ENCODE results near the gene RASA3.

The RASA3 gene

DNA sequence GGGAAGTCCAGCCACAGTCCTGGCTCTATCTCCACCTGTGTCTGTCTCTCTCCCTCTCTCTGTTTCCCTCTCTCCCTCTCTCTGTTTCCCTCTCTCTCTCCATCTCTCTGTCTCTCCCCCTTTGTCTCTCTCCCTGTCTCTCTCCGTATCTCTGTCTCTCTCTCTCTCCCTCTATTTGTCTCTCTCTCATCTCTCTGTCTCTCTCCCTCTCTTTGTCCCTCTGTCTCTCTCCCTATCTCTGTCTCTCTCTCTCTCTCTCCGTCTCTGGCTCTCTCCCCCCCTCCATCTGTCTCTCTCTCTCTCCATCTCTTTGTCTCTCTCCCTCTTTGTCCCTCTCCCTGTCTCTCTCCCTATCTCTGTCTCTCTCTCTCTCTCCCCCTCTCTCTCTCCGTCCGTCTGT is 119.1 kb downstream of the RASA3 start:
- no peak overlapping the region for H3K9ac ChIP-seq (ENCODE audit: low read length)
- peaks cover 33% of the 10 kb centered on the region for H3K36me3 ChIP-seq (ENCODE audit: control insufficient read depth, insufficient read depth, low read length)
- H3K4me1 ChIP-seq (ENCODE audit: control insufficient read depth, insufficient read depth, low read length), result no peaks in the 10 kb centered on the region
- H3K27me3 ChIP-seq (ENCODE audit: control insufficient read depth, insufficient read depth, low read length), result no peaks in the 10 kb centered on the region; the same call in 1 of the 2 replicates
- no peaks in the 10 kb centered on the region for H3K9me3 ChIP-seq (ENCODE audit: control insufficient read depth, insufficient read depth, low read depth, low read length)
- no peak overlapping the region for H3K27ac ChIP-seq (ENCODE audit: low read depth, low read length)
- H3K4me3 ChIP-seq (ENCODE audit: low read depth, low read length), result no peak overlapping the region

DNA sequence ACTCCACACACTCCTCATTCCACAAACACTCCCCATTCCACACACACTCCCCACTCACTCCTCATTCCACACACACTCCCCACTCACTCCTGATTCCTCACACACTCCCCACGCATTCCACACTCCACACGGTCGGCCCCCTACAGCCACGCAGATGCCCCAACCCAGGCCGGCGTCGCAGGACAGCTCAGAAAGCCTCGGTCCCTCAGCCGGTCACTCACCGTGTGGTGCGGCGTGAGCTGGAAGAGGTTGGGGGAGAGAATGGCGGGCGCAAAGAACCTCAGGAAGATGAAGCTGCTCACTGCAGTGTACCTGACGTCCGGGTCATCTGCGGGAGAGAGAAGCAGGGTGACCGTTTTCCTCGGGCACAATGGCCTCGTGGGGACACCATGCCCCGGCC is 119.5 kb downstream of the RASA3 start:
- H3K27ac ChIP-seq (ENCODE audit: low read depth, low read length), result no peak overlapping the region
- no peaks in the 10 kb centered on the region; the same call in 1 of the 2 replicates for H3K27me3 ChIP-seq (ENCODE audit: control insufficient read depth, insufficient read depth, low read length)
- peaks cover 33% of the 10 kb centered on the region for H3K36me3 ChIP-seq (ENCODE audit: control insufficient read depth, insufficient read depth, low read length)
- H3K4me3 ChIP-seq (ENCODE audit: low read depth, low read length), result no peak overlapping the region
- no peaks in the 10 kb centered on the region for H3K9me3 ChIP-seq (ENCODE audit: control insufficient read depth, insufficient read depth, low read depth, low read length)
- no peak overlapping the region for H3K9ac ChIP-seq (ENCODE audit: low read length)
- no peaks in the 10 kb centered on the region for H3K4me1 ChIP-seq (ENCODE audit: control insufficient read depth, insufficient read depth, low read length)

DNA sequence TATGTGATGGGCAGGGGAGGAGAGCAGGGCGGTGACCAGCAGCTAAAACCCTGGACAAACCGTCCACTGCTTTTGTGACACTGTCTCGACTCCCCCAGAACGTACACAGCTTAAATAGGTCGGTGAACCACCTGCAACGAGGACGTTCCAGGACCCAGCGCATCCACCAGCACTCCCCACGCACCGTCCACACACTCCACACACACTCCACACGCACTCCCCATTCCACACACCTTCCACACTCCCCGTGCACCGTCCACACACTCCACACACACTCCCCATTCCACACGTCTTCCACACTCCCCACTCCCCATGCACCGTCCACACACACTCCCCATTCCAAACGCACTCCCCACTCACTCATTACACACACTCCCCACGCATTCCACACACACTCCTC is 120.3 kb downstream of the RASA3 start:
- Histone ChIP-seq H3K27ac (ENCODE audit: low read depth, low read length) (no peak overlapping the region), H3K36me3 (ENCODE audit: control insufficient read depth, insufficient read depth, low read length) (peaks cover 33% of the 10 kb centered on the region), H3K4me3 (ENCODE audit: low read depth, low read length) (no peak overlapping the region), H3K9me3 (ENCODE audit: control insufficient read depth, insufficient read depth, low read depth, low read length) (no peaks in the 10 kb centered on the region), H3K4me1 (ENCODE audit: control insufficient read depth, insufficient read depth, low read length) (no peaks in the 10 kb centered on the region), H3K9ac (ENCODE audit: low read length) (no peak overlapping the region), H3K27me3 (ENCODE audit: control insufficient read depth, insufficient read depth, low read length) (no peaks in the 10 kb centered on the region; the same call in 1 of the 2 replicates)

DNA sequence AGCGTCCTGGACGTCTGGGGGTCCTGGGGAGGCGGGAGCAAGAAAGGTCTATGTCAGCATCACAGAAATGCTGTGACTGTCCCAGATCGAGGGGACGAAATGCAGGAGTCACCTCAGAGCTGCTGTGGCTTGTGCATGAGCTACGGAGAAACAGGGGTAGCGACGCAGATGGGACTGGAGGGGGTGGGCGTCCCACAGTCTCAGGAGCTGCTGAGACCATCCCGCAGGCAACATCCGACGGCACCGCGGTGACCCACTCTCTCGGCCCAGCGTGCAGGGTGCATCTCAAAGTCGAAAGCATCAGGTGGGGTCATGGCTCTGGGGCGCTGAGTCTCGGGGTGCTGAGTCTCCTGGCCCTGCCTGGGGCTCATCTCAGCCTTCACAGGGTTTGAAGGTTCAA is 121.2 kb downstream of the RASA3 start:
- peaks cover 29% of the 10 kb centered on the region for H3K36me3 ChIP-seq (ENCODE audit: control insufficient read depth, insufficient read depth, low read length)
- H3K9me3 ChIP-seq (ENCODE audit: control insufficient read depth, insufficient read depth, low read depth, low read length), result no peaks in the 10 kb centered on the region
- no peaks in the 10 kb centered on the region for H3K4me1 ChIP-seq (ENCODE audit: control insufficient read depth, insufficient read depth, low read length)
- no peak overlapping the region for H3K4me3 ChIP-seq (ENCODE audit: low read depth, low read length)
- no peak overlapping the region for H3K27ac ChIP-seq (ENCODE audit: low read depth, low read length)
- no peaks in the 10 kb centered on the region; the same call in 1 of the 2 replicates for H3K27me3 ChIP-seq (ENCODE audit: control insufficient read depth, insufficient read depth, low read length)
- no peak overlapping the region for H3K9ac ChIP-seq (ENCODE audit: low read length)

DNA sequence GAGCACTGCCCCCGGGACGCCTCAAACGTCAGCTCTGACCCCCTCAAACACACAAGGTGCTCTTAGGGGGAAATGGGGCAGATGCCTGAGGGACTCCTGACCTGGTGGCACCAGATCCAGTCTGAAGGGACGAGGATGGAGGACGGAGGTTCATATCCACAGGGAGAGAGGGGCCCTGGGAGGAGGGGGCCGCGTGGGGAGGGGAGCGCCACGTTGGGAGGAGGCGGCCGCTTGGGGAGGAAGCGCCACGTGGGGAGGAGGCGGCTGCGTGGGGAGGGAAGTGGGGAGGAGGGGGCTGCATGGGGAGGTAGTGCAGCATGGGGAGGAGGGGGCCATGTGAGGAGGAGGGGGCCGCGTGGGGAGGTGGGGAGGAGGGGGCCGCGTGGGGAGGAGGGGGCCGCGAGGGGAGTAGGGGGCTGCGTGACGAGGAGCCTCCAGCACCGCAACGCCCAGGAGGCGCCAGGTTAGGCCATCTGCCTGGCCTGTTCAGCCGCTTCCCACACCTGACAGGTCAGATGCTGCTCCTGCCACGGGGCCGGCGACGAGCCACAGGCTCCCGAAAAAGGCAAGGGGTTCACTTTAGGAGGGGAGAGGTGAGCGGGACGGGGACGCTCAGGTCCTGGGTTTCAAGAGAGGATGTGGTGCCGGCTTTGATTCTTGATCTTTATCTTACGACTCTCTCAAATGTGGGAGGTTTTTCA is 121.9 kb downstream of the RASA3 start:
- Histone ChIP-seq H3K36me3 (ENCODE audit: control insufficient read depth, insufficient read depth, low read length) (peaks cover 27% of the 10 kb centered on the region), H3K9ac (ENCODE audit: low read length) (no peak overlapping the region)

DNA sequence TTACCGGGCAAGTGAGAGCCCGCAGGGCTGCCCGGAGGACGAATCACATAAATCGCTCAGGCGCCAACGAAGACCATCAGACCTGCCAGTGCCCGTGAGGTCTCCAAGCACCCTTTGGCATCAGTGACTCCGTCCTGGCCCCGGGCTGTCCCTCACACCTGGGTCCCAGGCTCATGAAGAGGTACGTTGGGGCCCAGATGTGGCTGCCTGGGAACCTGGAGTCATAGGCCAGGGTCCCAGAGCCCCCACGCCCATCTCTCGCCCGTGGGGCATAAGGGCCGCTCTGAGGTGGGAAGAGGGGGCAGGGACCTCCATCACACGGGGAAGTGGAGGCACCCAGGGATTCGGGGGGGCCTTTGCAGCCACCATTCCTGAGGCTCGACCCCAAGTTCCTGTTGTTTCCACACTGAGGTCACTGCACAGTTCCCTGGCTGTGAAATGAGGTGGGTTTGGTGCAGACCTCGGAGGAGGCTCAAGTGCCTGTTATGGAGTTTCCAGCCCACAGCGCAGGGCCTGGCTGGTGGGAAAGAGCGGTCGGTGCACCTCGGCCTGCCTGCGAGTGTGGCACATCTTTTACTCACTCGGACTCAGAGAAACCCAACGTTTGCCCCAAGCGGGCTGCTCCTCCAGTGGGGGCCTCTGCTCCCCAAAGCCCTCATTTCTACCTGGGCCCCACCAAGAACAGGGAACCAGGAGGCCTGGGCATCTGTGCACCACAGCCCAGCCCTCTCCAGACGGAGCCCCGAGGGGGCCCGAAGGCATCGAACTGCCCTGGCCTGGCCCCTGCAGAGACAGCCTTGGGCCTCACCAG is 122.6 kb downstream of the RASA3 start:
- H3K27me3 ChIP-seq (ENCODE audit: control insufficient read depth, insufficient read depth, low read length), result no peaks in the 10 kb centered on the region; the same call in 1 of the 2 replicates
- no peaks in the 10 kb centered on the region for H3K9me3 ChIP-seq (ENCODE audit: control insufficient read depth, insufficient read depth, low read depth, low read length)
- no peaks in the 10 kb centered on the region for H3K4me1 ChIP-seq (ENCODE audit: control insufficient read depth, insufficient read depth, low read length)
- no peak overlapping the region for H3K9ac ChIP-seq (ENCODE audit: low read length)
- H3K27ac ChIP-seq (ENCODE audit: low read depth, low read length), result no peak overlapping the region
- peaks cover 25% of the 10 kb centered on the region for H3K36me3 ChIP-seq (ENCODE audit: control insufficient read depth, insufficient read depth, low read length)
- H3K4me3 ChIP-seq (ENCODE audit: low read depth, low read length), result no peak overlapping the region

More for the DNA sequence above, 121.9 kb downstream of the RASA3 start:
- no peaks in the 10 kb centered on the region; the same call in 1 of the 2 replicates for H3K27me3 ChIP-seq (ENCODE audit: control insufficient read depth, insufficient read depth, low read length)
- H3K27ac ChIP-seq (ENCODE audit: low read depth, low read length), result no peak overlapping the region
- H3K4me1 ChIP-seq (ENCODE audit: control insufficient read depth, insufficient read depth, low read length), result no peaks in the 10 kb centered on the region
- no peaks in the 10 kb centered on the region for H3K9me3 ChIP-seq (ENCODE audit: control insufficient read depth, insufficient read depth, low read depth, low read length)
- no peak overlapping the region for H3K4me3 ChIP-seq (ENCODE audit: low read depth, low read length)

DNA sequence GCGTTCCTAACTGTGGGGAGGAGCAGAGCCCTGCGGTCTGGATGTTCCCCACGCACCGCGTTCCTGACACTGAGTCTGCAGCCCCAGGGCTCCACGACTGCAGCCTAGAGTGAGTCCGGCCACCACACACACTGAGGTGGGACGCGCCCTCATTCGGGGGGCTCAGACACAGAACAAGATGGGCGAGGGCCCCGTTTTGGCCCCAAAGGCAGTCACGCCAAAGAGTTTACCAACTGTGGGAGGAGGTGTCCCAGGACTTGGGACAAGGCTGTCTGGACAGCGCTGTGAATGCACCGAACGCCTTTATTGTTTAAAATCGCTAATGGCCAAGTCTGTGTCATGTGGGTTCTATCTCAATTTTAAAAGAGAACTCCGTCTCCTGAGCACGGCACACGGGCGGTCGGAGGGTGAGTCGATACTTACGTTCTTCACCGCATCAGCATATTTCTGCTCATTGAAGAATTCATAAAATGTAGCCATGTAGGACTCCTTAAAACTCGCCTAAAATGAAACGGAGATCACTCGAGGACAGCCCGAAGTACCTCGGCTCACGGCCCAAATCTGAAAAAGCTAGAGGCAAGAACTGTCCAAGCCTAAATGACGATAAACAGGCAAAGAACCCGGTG is 123.3 kb downstream of the RASA3 start:
- H3K4me1 ChIP-seq (ENCODE audit: control insufficient read depth, insufficient read depth, low read length), result no peaks in the 10 kb centered on the region
- no peak overlapping the region for H3K4me3 ChIP-seq (ENCODE audit: low read depth, low read length)
- H3K27me3 ChIP-seq (ENCODE audit: control insufficient read depth, insufficient read depth, low read length), result no peaks in the 10 kb centered on the region; the same call in 1 of the 2 replicates
- H3K36me3 ChIP-seq (ENCODE audit: control insufficient read depth, insufficient read depth, low read length), result peaks cover 25% of the 10 kb centered on the region
- no peak overlapping the region for H3K27ac ChIP-seq (ENCODE audit: low read depth, low read length)
- no peak overlapping the region for H3K9ac ChIP-seq (ENCODE audit: low read length)
- H3K9me3 ChIP-seq (ENCODE audit: control insufficient read depth, insufficient read depth, low read depth, low read length), result no peaks in the 10 kb centered on the region

DNA sequence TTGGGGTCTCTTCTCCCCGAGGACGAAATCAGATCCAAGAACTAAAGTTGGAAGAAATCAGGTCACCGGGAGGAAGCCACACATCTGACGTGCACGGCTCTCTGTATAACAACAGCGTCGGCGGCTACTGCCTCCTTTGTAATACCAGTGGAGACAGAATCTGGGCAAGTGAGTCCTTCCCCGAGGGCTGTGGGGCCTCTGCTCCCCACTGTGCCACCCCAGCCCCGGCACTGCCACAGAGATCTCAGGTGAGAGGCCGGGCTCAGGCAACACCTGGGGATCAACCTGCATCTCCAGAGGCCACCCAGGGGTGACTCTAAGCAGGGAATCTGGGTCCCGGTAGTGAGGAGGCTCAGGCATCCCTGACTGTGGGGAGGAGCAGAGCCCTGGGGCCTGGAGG is 124.9 kb downstream of the RASA3 start:
- H3K4me1 ChIP-seq (ENCODE audit: control insufficient read depth, insufficient read depth, low read length), result no peaks in the 10 kb centered on the region
- H3K27ac ChIP-seq (ENCODE audit: low read depth, low read length), result no peak overlapping the region
- H3K4me3 ChIP-seq (ENCODE audit: low read depth, low read length), result no peak overlapping the region
- no peaks in the 10 kb centered on the region for H3K9me3 ChIP-seq (ENCODE audit: control insufficient read depth, insufficient read depth, low read depth, low read length)
- H3K36me3 ChIP-seq (ENCODE audit: control insufficient read depth, insufficient read depth, low read length), result peaks cover 30% of the 10 kb centered on the region
- no peaks in the 10 kb centered on the region for H3K27me3 ChIP-seq (ENCODE audit: control insufficient read depth, insufficient read depth, low read length)
- no peak overlapping the region for H3K9ac ChIP-seq (ENCODE audit: low read length)

DNA sequence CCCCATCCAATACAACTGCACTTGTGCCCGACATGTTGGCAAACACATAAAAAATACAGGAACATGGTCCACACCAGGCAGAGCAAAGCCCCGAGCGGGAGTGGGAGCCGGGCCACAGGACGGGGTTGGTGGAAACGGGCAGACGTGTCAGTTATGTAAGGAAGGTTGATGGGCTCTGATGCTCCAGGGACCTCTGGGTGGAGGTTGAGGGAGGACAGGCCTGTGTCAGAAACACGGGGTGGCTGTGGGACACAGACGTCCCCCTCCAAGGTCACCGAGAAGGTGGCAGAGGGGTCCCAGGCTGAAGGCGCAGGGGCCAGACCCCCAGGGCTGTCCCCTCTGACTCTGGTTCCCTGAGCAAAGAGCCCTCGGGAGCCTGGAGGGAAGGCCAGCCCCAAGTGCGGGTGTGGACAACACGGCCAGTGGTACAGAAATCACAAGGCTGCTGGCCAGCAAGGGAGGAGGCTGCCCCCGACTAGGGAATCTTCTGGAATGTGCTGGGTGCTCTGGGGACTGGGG is 127.2 kb downstream of the RASA3 start:
- Histone ChIP-seq H3K36me3 (ENCODE audit: control insufficient read depth, insufficient read depth, low read length) (peaks cover 15% of the 10 kb centered on the region), H3K4me3 (ENCODE audit: low read depth, low read length) (no peak overlapping the region), H3K27ac (ENCODE audit: low read depth, low read length) (no peak overlapping the region), H3K9me3 (ENCODE audit: control insufficient read depth, insufficient read depth, low read depth, low read length) (no peaks in the 10 kb centered on the region), H3K9ac (ENCODE audit: low read length) (no peak overlapping the region), H3K27me3 (ENCODE audit: control insufficient read depth, insufficient read depth, low read length) (no peaks in the 10 kb centered on the region), H3K4me1 (ENCODE audit: control insufficient read depth, insufficient read depth, low read length) (no peaks in the 10 kb centered on the region)

DNA sequence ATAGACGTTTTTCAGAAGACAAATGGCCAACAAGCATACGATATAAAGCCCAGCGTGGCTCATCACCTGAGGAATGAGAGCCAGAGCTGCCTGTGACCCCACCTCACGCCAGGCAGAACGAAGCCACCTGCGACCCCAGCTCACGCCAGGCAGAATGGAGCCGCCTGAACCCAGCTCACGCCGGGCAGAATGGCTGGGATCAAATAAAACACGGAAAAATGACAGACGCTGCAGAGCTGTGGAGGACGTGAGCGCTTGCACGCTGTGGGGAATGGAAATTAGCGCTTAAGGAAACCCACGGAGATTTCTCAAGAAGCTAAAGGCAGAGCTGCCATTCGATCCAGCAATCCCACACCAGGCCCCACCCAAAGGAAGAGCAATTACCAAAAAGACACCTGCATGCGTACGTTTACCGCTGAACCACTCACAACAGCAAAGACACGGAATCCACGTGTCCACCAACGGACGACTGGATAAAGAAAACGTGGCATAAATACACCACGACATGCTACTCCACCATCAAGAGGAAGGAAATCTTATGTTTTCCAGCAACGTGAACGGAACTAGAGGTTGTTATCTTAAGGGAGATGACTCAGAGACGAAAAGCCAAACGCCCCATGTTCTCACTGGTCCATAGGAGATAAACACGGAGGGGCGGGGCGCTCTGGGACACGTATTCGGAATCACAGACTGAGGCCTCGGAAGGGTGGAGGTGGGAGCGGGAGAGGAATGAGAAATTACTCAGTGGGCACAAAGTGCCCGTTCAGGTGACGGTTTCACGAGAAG is 127.8 kb downstream of the RASA3 start:
- Histone ChIP-seq H3K9ac (ENCODE audit: low read length) (no peak overlapping the region), H3K9me3 (ENCODE audit: control insufficient read depth, insufficient read depth, low read depth, low read length) (no peaks in the 10 kb centered on the region), H3K36me3 (ENCODE audit: control insufficient read depth, insufficient read depth, low read length) (peaks cover 15% of the 10 kb centered on the region), H3K4me1 (ENCODE audit: control insufficient read depth, insufficient read depth, low read length) (no peaks in the 10 kb centered on the region), H3K27ac (ENCODE audit: low read depth, low read length) (no peak overlapping the region), H3K27me3 (ENCODE audit: control insufficient read depth, insufficient read depth, low read length) (no peaks in the 10 kb centered on the region), H3K4me3 (ENCODE audit: low read depth, low read length) (no peak overlapping the region)
